Gastrocnemius medialis (tissue), 4 donors: ENCODE measurements around the gene SETBP1. TPM values are rescaled to one million over a fixed set of nuclear protein-coding genes. Genes with fewer than 3 reads are reported as not detected.

Experiments
- ATAC-seq, 2 donors: fragments of 150-250 bp; one replicate each; pipeline ENCODE4 v1.9.1; 2016
- DNase-seq, 2 donors: peaks; one replicate each; pipeline ENCODE4 v3.0.0-alpha.2; 2019
- H3K27ac ChIP-seq, 4 donors: fragments of 200-600 bp; sonication (generic); 1 replicate in 1 of 4; 2 replicates in 3 of 4; pipeline ENCODE4 v1.5.1; 2016 to 2018; ENCODE audit warnings: mild to moderate bottlenecking in 2 of 4, moderate library complexity in 1 of 4
- H3K27me3 ChIP-seq, 3 donors: fragments of 200-600 bp; sonication (generic) in 2 of 3; 1 replicate in 1 of 3; 2 replicates in 2 of 3; pipeline versions ENCODE4 v1.5.1 to v1.6.0; 2016 to 2019; ENCODE audit warnings: mild to moderate bottlenecking in 1 of 3, moderate library complexity in 1 of 3
- H3K36me3 ChIP-seq, 2 donors: fragments of 200-600 bp; sonication (generic) in 1 of 2; one replicate each; pipeline ENCODE4 v1.5.1; 2017 to 2018
- H3K4me1 ChIP-seq, 2 donors: fragments of 200-600 bp; sonication (generic) in 1 of 2; one replicate each; pipeline ENCODE4 v1.5.1; 2016 to 2017; ENCODE audit warnings: mild to moderate bottlenecking in 2 of 2
- H3K4me3 ChIP-seq, 4 donors: fragments of 200-600 bp; sonication (generic) in 3 of 4; 1 replicate in 1 of 4; 2 replicates in 3 of 4; pipeline ENCODE4 v1.5.1; 2016 to 2019; ENCODE audit warnings: mild to moderate bottlenecking in 2 of 4
- H3K9me3 ChIP-seq, 3 donors: fragments of 200-600 bp; sonication (generic) in 2 of 3; 1 replicate in 1 of 3; 2 replicates in 2 of 3; pipeline ENCODE4 v1.5.1; 2016 to 2019
- CTCF ChIP-seq, 5 experiments: fragments of 450-650 bp in 3 of 5; fragments of 200-600 bp in 2 of 5; sonication (generic) in 2 of 5; IDR thresholded peaks in 4 of 5; conservative IDR thresholded peaks in 1 of 5; 1 replicate in 4 of 5; 2 replicates in 1 of 5; pipeline ENCODE4 v1.5.1; 2016 to 2019; ENCODE audit warnings: antibody characterized with exemption in 5 of 5, mild to moderate bottlenecking in 3 of 5, moderate library complexity in 3 of 5
- POLR2A ChIP-seq, 2 donors: fragments of 450-650 bp; IDR thresholded peaks; one replicate each; pipeline ENCODE4 v1.6.1; 2017; ENCODE audit warnings: antibody characterized with exemption in 2 of 2, mild to moderate bottlenecking in 2 of 2, moderate library complexity in 2 of 2
- in situ Hi-C, 4 donors: fragments of 200-750 bp; cut with MboI; loops; one replicate each; pipeline versions ENCODE4 v1.15.0 to v1.8.0; 2017; ENCODE audit warnings: low sequenced_read_pairs in 4 of 4
- intact Hi-C: fragments of 100-400 bp; cut with DNase I; formaldehyde crosslinking; loops from one replicate; pipeline ENCODE4 v1.15.1; 2023; ENCODE audit warnings: low total_unique reads
- total RNA-seq, 4 donors: library from RNA; depleted of rRNA; stranded (reverse); fragments of >200 nt; gene quantifications; one replicate each; pipeline versions ENCODE4 v1.1.0 to v1.2.3, GENCODE V29; 2016

Gene SETBP1
- total RNA-seq, 4 donors from 2014 or later = 9.2 to 20.0 (median 15.3) TPM

DNA sequence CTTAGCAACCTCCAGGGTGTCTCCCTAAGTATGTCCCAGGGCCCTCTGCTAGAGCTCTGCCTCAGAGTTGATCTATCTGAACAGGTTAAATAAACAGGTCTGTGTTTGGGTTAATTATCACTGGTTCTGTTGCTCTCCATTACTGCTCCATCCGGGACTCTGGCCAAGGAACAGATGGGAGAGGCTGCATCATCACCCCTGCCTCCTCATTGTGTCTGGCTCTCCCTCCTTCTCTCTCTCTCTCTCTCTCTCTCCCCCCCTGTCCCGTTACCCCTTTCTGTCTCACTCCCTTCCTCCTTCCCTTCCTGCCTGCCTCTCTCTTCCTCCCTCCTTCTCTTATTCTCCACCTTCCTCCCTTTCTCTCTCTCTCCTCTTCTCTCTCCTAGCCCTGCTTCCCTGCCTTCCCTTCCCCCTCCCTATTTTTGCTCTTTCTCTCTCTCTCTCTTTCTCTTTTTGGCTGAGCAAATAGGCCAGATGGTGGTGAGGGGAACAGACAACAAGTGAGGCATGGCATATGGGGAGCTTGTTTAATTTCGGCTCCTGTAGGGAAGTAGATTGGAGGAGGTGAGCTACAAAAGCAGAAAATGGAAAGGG lies 62.1 kb downstream of the SETBP1 start:
- Histone ChIP-seq H3K9me3 (no peaks in the 10 kb centered on the region), H3K36me3 (no peaks in the 10 kb centered on the region), H3K27me3 (no peaks in the 10 kb centered on the region), H3K4me3 (no peak overlapping the region), H3K4me1 (peaks cover 56 to 57% of the 10 kb centered on the region in 2 donors), H3K27ac (peak overlapping the region; percentile 38 to 68 (median 60))
- in situ Hi-C loops = no loop called here
- TF ChIP-seq CTCF (IDR thresholded peaks at IDR 0.05 in 4 of 5, conservative IDR thresholded peaks at IDR 0.05 in 1 of 5) = no peak
- no peak for TF ChIP-seq POLR2A (IDR thresholded peaks at IDR 0.05)
- intact Hi-C loops = no loop called here
- ATAC-seq = peak; percentile 31 to 37
- DNase-seq = peak in 1 of 2 donors; percentile 38

DNA sequence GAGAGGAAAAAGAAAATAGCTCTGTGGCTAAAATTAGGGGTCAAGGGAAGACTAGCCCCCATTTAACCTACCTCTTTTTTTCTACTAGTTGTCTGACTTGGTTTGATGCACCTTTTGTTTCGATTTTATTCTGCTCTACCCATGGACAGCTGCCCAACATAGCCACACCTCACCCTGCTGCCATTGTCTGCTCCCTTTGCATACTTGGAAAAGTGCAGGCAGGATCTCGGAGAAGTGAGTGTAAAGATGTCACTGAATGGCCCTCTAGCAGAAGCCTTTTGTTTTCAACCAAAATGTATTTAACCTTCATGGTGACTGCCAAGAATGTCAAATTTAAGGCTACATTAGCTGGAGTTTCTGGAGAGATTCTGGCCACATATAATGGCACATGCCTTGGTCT lies 62.9 kb downstream of the SETBP1 start:
- intact Hi-C loops (loop anchor here (1.0 kb wide), 1 partner anchor 64 kb away; no protein-coding TSS in a partner anchor), in situ Hi-C loops (no loop called here)
- Histone ChIP-seq H3K36me3 (no peaks in the 10 kb centered on the region), H3K9me3 (no peaks in the 10 kb centered on the region), H3K27ac (peak overlapping the region; percentile 38 to 68 (median 60)), H3K27me3 (no peaks in the 10 kb centered on the region), H3K4me1 (peaks cover 54 to 59% of the 10 kb centered on the region in 2 donors), H3K4me3 (no peak overlapping the region)
- ATAC-seq (no peak), DNase-seq (no peak)
- TF ChIP-seq CTCF (IDR thresholded peaks at IDR 0.05 in 4 of 5, conservative IDR thresholded peaks at IDR 0.05 in 1 of 5) = no peak
- no peak for TF ChIP-seq POLR2A (IDR thresholded peaks at IDR 0.05)

DNA sequence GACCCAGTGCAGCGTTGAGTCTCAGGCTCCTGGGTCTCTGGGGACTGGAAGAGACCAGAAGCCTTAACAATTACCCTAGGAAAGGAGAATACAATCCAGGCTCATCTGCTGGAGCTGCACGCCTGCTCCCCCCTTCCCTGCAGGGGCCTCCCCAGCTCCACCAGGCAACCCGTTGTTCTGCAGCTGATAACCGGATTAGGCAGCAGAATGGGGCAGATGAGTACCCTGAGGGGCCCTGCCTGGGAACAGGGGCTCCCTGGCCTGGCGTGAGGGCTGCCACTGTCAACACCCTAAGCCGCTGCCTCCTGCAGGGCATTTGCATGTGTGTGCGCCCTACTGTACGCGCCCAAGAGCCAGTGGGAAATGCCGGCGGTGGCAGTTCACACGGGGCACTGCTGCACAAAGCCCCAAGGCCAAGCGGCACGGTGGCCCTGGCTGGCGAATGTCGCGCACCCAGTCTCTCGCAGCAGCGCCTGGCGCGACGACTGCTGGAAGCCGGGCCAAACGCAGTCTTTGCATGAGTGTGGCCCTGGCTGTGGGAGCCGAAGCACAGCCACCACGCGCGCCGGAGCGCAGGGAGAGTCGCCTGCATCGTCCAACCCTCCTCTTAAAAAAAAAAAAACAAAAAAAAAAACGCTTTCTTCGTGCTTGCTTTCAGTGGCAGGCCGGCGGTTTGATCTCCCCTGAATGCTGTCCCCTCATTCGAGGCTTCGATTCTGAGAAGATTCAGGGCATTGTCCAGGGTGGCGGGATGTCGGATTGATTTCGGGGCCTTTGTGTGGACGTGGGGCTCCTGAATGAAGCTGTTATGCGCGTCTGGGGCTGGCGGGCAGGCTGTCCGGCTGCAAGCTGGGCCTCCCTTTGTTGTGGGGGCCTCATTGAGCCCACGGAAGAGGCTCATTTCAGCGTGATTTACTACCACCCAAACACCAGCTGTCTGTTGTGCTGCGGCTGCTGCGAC lies 63.8 kb downstream of the SETBP1 start:
- ATAC-seq (peak; percentile 67 to 71), DNase-seq (peak in 1 of 2 donors; percentile 68)
- H3K4me1 ChIP-seq = peaks cover 54 to 59% of the 10 kb centered on the region in 2 donors
- intact Hi-C loops (loop anchor here (1.0 kb wide), 1 partner anchor 65 kb away; no protein-coding TSS in a partner anchor), in situ Hi-C loops (no loop called here)
- TF ChIP-seq CTCF (IDR thresholded peaks at IDR 0.05 in 4 of 5, conservative IDR thresholded peaks at IDR 0.05 in 1 of 5) (peak in 3 of 5 experiments; percentile 13 to 29 (median 20)), POLR2A (IDR thresholded peaks at IDR 0.05) (no peak)
- peak overlapping the region; percentile 7 to 53 (median 21) for H3K27ac ChIP-seq
- no peaks in the 10 kb centered on the region for H3K36me3 ChIP-seq
- peak overlapping the region; percentile 28 to 40 (median 36) for H3K4me3 ChIP-seq
- H3K27me3 ChIP-seq = no peaks in the 10 kb centered on the region
- H3K9me3 ChIP-seq = no peaks in the 10 kb centered on the region

- intact Hi-C loops = no loop called here
- no peak for ATAC-seq
- H3K4me1 ChIP-seq = peaks cover 47 to 48% of the 10 kb centered on the region in 2 donors
Measured at GRCh38 chr18:44747157-44747556, 66.5 kb downstream of the SETBP1 start.

More at GRCh38 chr18:44747157-44747556, 66.5 kb downstream of the SETBP1 start:
- TF ChIP-seq CTCF (IDR thresholded peaks at IDR 0.05 in 4 of 5, conservative IDR thresholded peaks at IDR 0.05 in 1 of 5) = no peak
- TF ChIP-seq POLR2A (IDR thresholded peaks at IDR 0.05) = no peak
- Histone ChIP-seq H3K36me3 (no peaks in the 10 kb centered on the region), H3K9me3 (no peaks in the 10 kb centered on the region), H3K27me3 (no peaks in the 10 kb centered on the region), H3K27ac (no peak overlapping the region), H3K4me3 (no peak overlapping the region)
- in situ Hi-C loops = no loop called here
- no peak for DNase-seq
